Measurements from ENCODE around the gene TMEM185B. TPM values are rescaled to one million over a fixed set of nuclear protein-coding genes. Genes with fewer than 3 reads are reported as not detected.

The TMEM185B gene
- polyA plus RNA-seq, 2 donors: 3.6 to 8.8 TPM

DNA sequence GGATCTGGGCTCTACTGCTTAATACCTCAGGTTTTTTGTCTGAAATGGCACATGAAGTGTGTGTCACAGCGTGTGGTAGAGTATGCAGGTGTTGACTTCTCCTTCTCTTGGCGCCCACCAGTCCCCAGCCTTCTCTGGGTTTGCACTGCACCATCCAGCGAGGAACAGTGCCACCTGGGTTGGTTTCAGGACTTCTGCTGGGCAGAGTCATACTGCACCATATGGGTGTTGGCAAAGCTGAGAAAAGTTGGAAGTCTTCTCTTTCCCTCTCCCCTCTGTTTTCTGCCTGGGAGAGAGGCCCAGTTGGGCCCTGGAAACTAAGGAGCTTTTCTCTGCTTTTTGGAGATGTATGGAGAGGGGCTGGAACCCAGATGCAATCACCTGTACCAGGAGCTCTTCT, 43.8 kb downstream of the TMEM185B start:
- Histone ChIP-seq H3K4me1 (ENCODE audit: control insufficient read depth in 2 of 2, insufficient read depth in 2 of 2, low read length in 1 of 2) (peaks cover 0 to 7% of the 10 kb centered on the region in 2 donors), H3K27me3 (ENCODE audit: control insufficient read depth in 1 of 2, insufficient read depth in 2 of 2, low read length in 2 of 2) (no peaks in the 10 kb centered on the region), H3K36me3 (ENCODE audit: control insufficient read depth in 2 of 2, insufficient read depth in 2 of 2, low read length in 1 of 2) (no peaks in the 10 kb centered on the region), H3K27ac (ENCODE audit: low read depth in 2 of 2, low read length in 1 of 2) (no peak overlapping the region), H3K9me3 (ENCODE audit: control insufficient read depth in 2 of 2, insufficient read depth in 1 of 2, low read depth in 1 of 2, low read length in 1 of 2) (no peaks in the 10 kb centered on the region), H3K4me3 (ENCODE audit: low read depth in 1 of 2, low read length in 2 of 2) (no peak overlapping the region)
- WGBS, 2 donors: 95 to 97% methylated on average over 3 of the region's 3 CpGs

DNA sequence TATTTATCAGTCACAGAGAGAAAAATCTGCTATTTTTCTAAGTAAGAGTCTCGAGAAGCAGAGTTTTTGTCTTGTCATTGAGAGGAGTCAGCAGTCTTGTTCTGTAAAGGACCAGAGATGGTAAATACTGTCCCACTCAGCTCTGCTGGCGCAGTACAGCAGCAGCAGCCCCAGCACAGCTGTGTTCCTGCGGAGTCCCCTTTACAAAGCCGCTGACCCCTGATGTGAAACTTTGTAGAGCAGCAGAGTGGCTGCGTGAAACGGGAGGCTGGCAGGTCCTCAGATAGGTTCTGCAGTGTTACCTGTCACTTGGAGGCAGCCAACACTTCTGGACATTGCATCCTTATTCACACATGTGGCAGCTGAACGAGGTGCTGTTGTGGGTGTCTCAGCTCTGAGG, 45.2 kb downstream of the TMEM185B start:
- no peaks in the 10 kb centered on the region for H3K27me3 ChIP-seq (ENCODE audit: control insufficient read depth in 1 of 2, insufficient read depth in 2 of 2, low read length in 2 of 2)
- H3K9me3 ChIP-seq (ENCODE audit: control insufficient read depth in 2 of 2, insufficient read depth in 1 of 2, low read depth in 1 of 2, low read length in 1 of 2): no peaks in the 10 kb centered on the region
- no peaks in the 10 kb centered on the region for H3K36me3 ChIP-seq (ENCODE audit: control insufficient read depth in 2 of 2, insufficient read depth in 2 of 2, low read length in 1 of 2)
- WGBS, 2 donors: 80 to 86% methylated on average over 7 of the region's 7 CpGs
- peaks cover 0 to 7% of the 10 kb centered on the region in 2 donors for H3K4me1 ChIP-seq (ENCODE audit: control insufficient read depth in 2 of 2, insufficient read depth in 2 of 2, low read length in 1 of 2)
- H3K27ac ChIP-seq (ENCODE audit: low read depth in 2 of 2, low read length in 1 of 2): no peak overlapping the region
- H3K4me3 ChIP-seq (ENCODE audit: low read depth in 1 of 2, low read length in 2 of 2): peak overlapping the region in 1 of 2 donors; percentile 43

DNA sequence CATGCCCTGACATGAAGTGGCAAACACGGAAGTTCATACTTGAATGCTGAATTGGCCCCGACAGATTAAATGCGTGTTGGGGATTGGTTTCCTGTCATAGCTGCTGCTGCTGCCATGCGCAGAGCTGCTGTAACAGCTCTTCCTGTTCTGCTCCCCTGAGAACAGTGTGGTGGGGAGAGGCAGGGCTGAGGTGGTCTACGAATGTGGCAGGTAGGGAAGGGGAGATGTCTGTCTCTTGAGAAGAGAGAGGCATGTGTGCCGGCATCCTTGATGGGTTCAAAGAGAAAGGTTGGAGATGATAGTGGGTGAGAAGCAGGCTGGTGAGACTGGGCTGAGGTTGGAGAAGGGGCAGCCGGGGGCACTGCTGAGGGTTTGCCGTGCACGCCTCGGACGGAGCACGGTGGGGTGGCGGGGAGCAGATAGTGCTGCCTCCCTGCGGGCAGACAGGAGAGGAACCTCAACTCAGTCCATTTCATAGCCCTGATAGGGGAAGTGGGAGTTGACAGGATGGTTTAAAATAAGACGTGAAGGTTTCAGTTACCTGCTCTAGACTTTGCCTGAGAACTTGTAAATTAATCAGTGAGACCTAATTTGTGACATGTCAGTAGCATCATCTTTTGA, 46.1 kb downstream of the TMEM185B start:
- peaks cover 0 to 7% of the 10 kb centered on the region in 2 donors for H3K4me1 ChIP-seq (ENCODE audit: control insufficient read depth in 2 of 2, insufficient read depth in 2 of 2, low read length in 1 of 2)
- H3K9me3 ChIP-seq (ENCODE audit: control insufficient read depth in 2 of 2, insufficient read depth in 1 of 2, low read depth in 1 of 2, low read length in 1 of 2): no peaks in the 10 kb centered on the region
- H3K4me3 ChIP-seq (ENCODE audit: low read depth in 1 of 2, low read length in 2 of 2): peak overlapping the region; percentile 43 to 63
- no peaks in the 10 kb centered on the region for H3K36me3 ChIP-seq (ENCODE audit: control insufficient read depth in 2 of 2, insufficient read depth in 2 of 2, low read length in 1 of 2)
- H3K27me3 ChIP-seq (ENCODE audit: control insufficient read depth in 1 of 2, insufficient read depth in 2 of 2, low read length in 2 of 2): no peaks in the 10 kb centered on the region
- H3K27ac ChIP-seq (ENCODE audit: low read depth in 2 of 2, low read length in 1 of 2): peak overlapping the region; percentile 55 to 75
- WGBS, 2 donors: 34 to 53% methylated on average over 15 of the region's 15 CpGs

DNA sequence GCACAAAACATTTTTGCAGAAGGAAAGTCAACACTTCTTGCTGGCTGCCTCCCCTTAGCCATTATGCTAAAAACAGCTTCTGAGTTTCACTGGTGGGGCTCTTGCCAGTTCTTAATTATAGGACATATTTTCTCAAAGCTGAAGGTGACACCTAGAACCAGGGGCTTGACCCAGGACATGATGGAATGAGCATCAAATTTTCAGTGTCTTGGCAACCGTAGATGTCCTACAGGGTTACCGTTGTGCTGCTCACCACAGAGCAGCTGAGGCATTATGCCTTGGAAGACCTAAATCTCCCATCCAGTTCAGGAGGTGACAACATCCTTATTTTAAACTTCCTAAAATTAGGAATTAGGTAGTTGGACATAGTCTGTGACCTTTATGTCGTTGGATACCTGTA, 46.7 kb downstream of the TMEM185B start:
- peak overlapping the region; percentile 55 to 57 for H3K27ac ChIP-seq (ENCODE audit: low read depth in 2 of 2, low read length in 1 of 2)
- H3K4me1 ChIP-seq (ENCODE audit: control insufficient read depth in 2 of 2, insufficient read depth in 2 of 2, low read length in 1 of 2): peaks cover 0 to 7% of the 10 kb centered on the region in 2 donors
- no peaks in the 10 kb centered on the region for H3K27me3 ChIP-seq (ENCODE audit: control insufficient read depth in 1 of 2, insufficient read depth in 2 of 2, low read length in 2 of 2)
- H3K9me3 ChIP-seq (ENCODE audit: control insufficient read depth in 2 of 2, insufficient read depth in 1 of 2, low read depth in 1 of 2, low read length in 1 of 2): no peaks in the 10 kb centered on the region
- 37 to 53% methylated on average over 3 of the region's 3 CpGs for WGBS, 2 donors
- H3K36me3 ChIP-seq (ENCODE audit: control insufficient read depth in 2 of 2, insufficient read depth in 2 of 2, low read length in 1 of 2): no peaks in the 10 kb centered on the region
- no peak overlapping the region for H3K4me3 ChIP-seq (ENCODE audit: low read depth in 1 of 2, low read length in 2 of 2)

DNA sequence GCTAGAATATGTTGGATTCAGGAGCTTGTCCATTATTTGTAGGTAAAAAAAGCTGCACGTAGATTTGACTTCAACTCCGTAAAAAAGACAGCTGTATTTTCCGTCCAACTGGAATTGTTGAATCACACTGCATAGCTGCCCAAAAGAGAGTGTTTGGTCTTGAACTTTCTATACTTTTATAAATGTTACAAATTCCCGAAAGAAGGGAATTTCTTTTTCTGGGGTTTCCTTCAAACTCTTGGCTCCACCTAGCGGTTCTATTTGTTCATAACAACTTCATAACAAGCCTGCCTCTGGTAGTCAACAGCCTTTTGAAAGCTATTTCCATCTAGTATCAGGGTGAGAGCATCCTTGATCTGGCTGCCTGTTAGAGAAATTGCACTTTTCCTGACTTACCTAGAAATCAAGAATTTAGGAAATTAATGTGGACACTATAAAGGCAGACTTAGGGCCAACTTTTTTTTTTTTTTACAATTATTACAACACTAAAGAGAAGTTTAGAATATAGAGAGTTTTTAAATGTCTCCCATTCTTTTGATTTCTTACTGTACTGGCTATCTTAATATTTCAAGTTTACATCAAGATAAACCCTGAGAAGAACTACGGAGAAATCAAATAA, 48.1 kb downstream of the TMEM185B start:
- no peak overlapping the region for H3K4me3 ChIP-seq (ENCODE audit: low read depth in 1 of 2, low read length in 2 of 2)

More for the DNA sequence above, 48.1 kb downstream of the TMEM185B start:
- WGBS, 2 donors: 15 to 29% methylated on average over 6 of the region's 6 CpGs
- Histone ChIP-seq H3K27me3 (ENCODE audit: control insufficient read depth in 1 of 2, insufficient read depth in 2 of 2, low read length in 2 of 2) (no peaks in the 10 kb centered on the region), H3K4me1 (ENCODE audit: control insufficient read depth in 2 of 2, insufficient read depth in 2 of 2, low read length in 1 of 2) (peaks cover 0 to 7% of the 10 kb centered on the region in 2 donors), H3K27ac (ENCODE audit: low read depth in 2 of 2, low read length in 1 of 2) (no peak overlapping the region), H3K9me3 (ENCODE audit: control insufficient read depth in 2 of 2, insufficient read depth in 1 of 2, low read depth in 1 of 2, low read length in 1 of 2) (no peaks in the 10 kb centered on the region), H3K36me3 (ENCODE audit: control insufficient read depth in 2 of 2, insufficient read depth in 2 of 2, low read length in 1 of 2) (no peaks in the 10 kb centered on the region)

Other genes starting within 250 kb of the TMEM185B start
- gene EPB41L5, start 210.3 kb downstream of the TMEM185B start, polyA plus RNA-seq: 1 to 10 TPM; 4.1 to 8.9 TPM
- gene RALB, start 29.5 kb upstream of the TMEM185B start, polyA plus RNA-seq: 10 to 100 TPM; 37.1 to 62.4 TPM
- gene INHBB, start 122.7 kb upstream of the TMEM185B start, polyA plus RNA-seq: 1 to 10 TPM in 1 of 2 donors, under 1 TPM in 1; 0.51 to 1.6 TPM